ENCODE measurements around the gene RGS5.

GRCh38 chr1:163187849-163188248, 14.9 kb downstream of the RGS5 start:
- TF ChIP-seq CTCF (IDR thresholded peaks at IDR 0.05) (no peak), POLR2A (IDR thresholded peaks at IDR 0.05) (no peak)
